Right hindlimb (tissue), 1 donor: ENCODE data around the gene RIN2.

Experiments used
- DNase-seq: peaks from one replicate; pipeline ENCODE4 v3.0.0-alpha.2; 2018

RIN2 gene

GRCh38 chr20:19768325-19768842, 10.3 kb downstream of the RIN2 start:
- DNase-seq: no peak

DNA sequence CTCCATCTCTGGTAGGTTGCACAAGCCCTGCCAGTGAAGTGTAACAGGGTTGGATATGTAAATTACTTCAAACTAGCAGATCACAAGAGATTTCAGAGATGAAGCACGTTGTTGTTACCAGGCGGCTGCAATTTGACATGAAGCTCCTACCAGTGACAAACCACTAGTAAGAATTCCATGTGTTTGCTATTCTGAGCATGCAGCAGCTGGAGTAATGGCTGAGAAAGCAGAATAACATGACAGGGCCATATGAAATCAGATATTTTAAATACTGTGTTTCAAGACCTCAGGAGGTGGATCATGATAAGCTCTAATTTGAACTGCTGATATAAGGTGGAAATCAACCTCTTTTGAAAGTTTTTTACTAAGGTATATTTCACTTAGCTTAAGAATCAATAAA, 11.4 kb downstream of the RIN2 start:
- no peak for DNase-seq

DNA sequence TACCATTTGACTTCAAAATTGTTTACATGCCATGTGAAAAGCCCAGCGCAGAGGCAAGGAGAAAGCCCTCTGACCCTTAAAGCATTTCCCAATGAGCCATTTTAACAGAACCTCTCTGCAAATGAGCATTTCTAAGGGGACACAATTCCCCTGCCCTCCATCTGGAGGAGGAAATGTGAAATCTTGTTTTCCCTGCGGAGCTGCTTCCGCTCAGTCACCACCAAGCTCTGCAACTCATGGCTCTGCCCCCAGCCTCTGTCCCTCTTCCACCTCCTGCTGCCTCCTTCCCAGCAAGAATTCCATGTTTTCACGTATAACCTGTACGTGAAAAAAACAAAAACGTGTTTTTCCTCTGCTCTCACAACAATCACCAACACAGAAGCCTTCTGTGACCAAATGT, 12.3 kb downstream of the RIN2 start:
- no peak for DNase-seq

- no peak for DNase-seq
Observed at GRCh38 chr20:19771031-19771430, 13.0 kb downstream of the RIN2 start.

DNA sequence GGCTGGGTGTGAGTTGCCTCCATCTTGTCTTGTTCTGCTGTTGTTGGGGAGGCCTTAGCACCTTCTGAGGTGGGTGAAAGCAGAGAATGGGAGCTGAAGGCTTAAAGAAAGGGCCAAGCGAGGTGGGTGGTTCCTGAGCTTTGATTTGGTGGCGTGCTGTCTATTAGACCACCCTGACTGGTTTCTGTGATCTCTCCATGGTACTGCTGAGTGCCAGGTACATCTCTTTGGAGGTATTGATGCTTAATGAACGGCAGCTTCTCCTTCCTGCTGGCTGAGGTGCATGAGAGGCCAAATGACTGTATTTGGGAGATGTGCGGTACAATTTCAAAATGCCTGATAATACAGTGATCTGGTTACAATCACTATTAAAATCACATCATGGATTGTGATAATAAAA, 15.4 kb downstream of the RIN2 start:
- DNase-seq: no peak

GRCh38 chr20:19774135-19774933, 16.3 kb downstream of the RIN2 start:
- DNase-seq: no peak

GRCh38 chr20:19775353-19776253, 17.5 kb downstream of the RIN2 start:
- DNase-seq: no peak

- DNase-seq: no peak
Observed at GRCh38 chr20:19777315-19777714, 19.3 kb downstream of the RIN2 start.

DNA sequence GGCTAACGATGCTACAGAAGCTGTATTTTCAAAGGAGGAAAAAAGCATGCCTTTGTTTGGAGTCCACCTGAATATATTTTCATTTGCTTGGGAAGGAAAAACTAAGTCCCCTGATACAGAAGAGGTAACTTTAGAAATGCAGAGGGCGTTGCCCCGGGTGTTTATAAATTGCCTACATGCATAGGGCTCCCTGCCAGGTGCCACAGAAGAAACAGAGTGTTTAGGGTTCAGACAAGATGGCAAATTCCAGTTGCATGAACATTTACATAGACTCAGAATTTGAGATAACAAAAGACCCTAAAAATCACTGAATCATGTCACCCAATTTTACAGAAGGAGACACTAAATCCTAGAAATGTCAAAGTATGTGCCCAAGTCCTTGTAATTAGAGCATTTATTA, 19.9 kb downstream of the RIN2 start:
- no peak for DNase-seq

- DNase-seq: no peak
Observed at GRCh38 chr20:19778404-19778803, 20.3 kb downstream of the RIN2 start.

GRCh38 chr20:19779634-19780033, 21.6 kb downstream of the RIN2 start:
- DNase-seq: no peak

DNA sequence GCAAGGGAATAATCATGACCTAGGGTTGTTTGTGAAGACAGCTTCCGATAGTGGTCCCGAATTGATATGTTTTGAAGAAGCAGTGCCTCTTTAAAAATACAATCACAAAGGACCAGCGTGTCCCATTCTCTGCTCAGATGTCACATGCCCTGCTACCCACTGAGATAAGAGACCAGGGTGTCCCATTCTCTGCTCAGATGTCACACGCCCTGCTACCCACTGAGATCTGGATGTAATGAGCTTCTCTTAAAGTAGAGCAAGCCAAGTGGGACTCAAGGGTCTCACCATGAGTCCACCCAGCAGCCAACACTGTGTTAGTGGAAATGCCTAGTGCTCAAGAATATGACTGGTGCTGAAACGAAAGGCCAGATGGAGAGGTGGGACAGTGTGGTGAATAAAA, 22.2 kb downstream of the RIN2 start:
- DNase-seq: no peak

DNA sequence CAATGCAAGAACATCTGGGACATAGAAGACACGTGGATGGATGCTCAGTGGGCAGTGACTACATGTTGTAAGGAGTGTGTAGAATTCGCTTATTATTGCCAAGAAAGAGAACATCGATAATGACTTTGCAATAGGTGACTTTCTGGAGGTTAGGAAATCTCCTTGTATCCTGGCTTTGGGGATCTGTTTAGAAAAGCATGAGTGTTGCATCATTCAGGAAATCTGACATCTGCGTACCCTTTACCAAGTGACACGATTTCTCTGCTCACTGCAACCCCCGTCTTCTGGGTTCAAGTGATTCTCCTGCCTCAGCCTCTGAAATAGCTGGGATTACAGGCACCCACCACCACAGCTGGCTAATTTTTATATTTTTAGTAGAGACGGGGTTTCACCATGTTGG, 23.2 kb downstream of the RIN2 start:
- DNase-seq: no peak

GRCh38 chr20:19782669-19783068, 24.6 kb downstream of the RIN2 start:
- DNase-seq: no peak

- DNase-seq: no peak
Observed at GRCh38 chr20:19783966-19784401, 25.9 kb downstream of the RIN2 start.

DNA sequence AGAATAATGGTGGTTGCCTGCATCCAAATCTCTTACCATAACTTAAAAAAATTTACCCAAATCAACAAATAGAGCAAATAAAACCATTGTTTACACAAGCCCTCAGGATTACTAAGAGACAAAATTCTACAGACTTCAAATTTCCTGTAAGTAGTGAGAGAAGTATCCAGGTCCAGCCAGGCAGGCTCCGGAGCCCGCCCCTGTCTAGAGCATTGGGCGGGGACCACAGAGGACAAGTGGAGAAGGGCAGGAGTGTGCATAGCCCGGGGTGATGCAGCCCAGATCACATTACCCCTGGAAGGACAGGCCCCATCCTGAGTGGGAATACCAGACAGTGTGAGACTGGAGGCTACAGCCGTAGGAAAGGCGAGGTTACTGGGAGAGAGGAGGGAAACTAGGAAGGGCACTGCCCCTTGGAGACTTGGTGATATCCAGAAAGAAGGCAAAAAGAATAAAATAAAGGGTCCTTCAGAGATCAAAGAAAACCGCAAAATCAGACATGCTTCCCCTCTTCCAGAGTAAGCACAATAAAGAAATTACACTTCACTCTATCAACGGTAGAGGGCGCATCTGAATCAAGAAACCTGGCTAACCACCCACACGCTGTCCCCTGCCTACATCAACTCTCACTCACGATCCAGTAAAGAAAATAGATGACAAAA, 26.6 kb downstream of the RIN2 start:
- peak; percentile 66 for DNase-seq

DNA sequence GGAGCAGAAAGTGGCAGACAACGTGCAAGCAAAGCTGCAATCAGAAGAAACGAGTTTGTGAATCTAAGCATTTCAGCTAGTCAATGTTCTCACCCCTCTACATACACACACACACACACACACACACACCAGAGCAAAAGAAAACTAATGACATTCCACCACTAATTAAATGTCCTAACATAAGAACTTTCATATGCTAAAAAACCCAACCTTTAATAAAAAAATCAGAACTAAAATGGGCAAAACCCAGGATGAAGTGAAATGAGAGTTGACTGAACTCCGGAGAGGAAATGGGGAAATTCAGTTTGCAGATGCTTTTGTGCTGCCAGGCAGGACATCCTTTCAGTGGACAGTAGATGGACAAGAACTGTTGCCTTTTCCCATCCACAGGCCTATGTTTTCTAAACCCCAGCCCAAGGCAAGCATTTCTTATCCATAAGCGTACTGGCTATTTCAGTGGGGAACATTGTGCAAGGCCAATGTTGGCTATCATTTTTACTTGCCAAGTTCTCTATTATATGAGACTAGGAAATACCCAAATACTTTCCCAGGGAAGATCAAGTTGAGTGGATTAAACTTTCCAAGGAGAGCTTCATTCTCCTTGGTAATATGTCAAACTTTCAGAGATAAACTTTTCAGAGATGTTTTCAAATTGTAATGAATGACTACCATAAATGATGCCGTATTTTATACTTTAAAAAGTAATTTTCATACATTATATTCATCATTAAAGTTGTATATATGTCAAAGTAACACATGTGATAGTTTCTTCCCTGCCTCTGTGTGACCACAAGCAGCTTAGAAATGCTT, 27.3 kb downstream of the RIN2 start:
- DNase-seq: no peak

DNA sequence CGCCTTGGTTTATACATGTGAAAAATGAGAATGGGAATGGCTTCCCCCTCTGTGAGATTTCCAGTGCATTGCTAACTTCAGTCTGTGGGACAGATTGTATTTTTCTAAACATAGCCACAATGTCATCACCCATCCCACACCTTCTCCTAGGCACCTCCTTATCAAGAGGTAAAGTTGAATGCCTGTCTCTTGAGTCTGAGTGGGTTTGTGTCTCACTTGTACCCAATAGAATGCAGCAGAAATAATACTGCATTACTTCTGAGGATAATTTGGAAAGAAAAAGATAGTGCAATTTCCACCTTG, 27.9 kb downstream of the RIN2 start:
- no peak for DNase-seq

DNA sequence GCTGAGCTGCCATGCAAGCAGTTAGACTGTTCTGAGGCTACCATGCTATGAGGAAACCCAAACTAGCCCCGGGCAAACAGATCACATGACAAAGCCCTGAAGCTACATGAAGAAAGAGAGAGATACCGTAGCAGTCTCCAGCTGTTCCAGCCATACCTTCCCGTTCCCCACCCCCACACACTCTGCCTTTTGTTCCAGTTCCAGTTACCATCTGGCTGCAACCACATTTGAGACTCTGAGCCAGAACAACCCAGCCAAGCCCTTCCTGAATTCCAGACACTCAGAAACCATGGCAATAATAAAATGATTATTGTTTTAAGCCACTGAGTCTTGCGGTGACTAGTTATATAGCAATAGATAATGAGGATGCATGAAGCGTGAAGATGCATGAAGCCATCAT, 28.3 kb downstream of the RIN2 start:
- peak; percentile 71 for DNase-seq

- DNase-seq: no peak
Observed at GRCh38 chr20:19787366-19787765, 29.3 kb downstream of the RIN2 start.

DNA sequence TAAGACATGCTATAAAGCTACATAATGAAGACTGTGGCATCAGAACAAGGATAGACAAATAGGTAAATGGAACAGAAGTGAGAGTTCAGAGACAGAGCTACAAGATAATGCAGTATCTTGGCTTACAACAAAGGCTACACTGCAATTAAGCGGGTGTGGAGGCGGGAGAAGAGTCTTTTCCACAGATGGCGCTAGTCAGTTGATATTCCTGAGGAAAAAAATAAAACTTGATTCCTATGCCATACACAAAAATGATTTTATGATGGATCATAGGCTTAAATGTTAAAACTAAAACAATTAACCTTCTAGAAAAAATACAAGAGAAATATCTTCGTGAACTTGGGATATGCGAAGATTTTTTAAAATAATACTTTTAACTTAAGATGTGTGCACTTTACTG, 31.0 kb downstream of the RIN2 start:
- DNase-seq: no peak

DNA sequence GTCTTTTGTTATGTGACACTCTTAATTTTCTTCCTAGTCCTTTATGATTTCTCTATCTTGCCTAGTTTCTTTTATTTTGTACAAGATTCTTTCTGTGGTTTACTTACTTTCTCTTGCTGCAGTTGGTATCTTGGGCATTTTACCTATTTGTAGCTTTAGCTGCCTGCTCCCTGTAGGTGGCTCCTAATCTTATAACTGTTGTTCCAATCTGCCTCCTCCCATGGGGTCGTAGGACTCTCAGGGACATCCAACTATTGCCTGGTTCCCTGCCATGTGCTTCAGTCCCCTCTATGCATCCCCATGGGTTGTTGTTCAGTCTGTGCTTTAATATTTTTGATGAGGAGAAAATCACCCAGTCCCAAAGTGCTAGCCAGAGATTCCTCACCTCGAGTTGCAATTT, 31.4 kb downstream of the RIN2 start:
- DNase-seq: no peak

GRCh38 chr20:19791887-19792286, 33.8 kb downstream of the RIN2 start:
- DNase-seq: no peak
